ENCODE measurements around the gene RGS7BP.

DNA sequence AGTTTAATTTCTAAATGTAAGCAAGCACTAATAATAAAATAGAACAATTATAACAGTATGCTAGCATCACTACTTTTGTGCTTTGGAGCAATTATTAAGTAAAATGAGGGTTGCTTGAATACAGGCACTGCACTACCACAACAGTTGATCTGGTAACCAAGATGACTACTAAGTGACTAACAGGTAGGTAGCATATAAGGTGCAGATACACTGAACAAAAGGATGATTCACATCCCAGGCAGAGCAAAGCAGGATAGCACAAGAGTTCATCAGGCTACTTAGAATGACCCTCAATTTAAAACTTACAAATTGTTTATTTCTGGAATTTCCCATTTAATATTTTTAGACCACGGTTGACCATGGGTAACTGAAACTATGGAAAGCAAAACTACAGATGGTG lies 48.0 kb upstream of the RGS7BP start:
- TF ChIP-seq, protein P1, sequence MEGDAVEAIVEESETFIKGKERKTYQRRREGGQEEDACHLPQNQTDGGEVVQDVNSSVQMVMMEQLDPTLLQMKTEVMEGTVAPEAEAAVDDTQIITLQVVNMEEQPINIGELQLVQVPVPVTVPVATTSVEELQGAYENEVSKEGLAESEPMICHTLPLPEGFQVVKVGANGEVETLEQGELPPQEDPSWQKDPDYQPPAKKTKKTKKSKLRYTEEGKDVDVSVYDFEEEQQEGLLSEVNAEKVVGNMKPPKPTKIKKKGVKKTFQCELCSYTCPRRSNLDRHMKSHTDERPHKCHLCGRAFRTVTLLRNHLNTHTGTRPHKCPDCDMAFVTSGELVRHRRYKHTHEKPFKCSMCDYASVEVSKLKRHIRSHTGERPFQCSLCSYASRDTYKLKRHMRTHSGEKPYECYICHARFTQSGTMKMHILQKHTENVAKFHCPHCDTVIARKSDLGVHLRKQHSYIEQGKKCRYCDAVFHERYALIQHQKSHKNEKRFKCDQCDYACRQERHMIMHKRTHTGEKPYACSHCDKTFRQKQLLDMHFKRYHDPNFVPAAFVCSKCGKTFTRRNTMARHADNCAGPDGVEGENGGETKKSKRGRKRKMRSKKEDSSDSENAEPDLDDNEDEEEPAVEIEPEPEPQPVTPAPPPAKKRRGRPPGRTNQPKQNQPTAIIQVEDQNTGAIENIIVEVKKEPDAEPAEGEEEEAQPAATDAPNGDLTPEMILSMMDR (IDR thresholded peaks at IDR 0.05): no peak
- no peak for TF ChIP-seq POLR2A (IDR thresholded peaks at IDR 0.05)

Measured in testis (tissue), 2 donors.